IMR-90 (cell line): ENCODE measurements around the gene PLA2G2D.

Experiments used
- CHD1 ChIP-seq: IDR thresholded peaks from 2 replicates; pipeline ENCODE4 v1.6.1; 2012; ENCODE audit warnings: low read depth, low read length, improper control_type of control experiment
- FOS ChIP-seq: fragments of 150-350 bp; IDR thresholded peaks from 2 replicates; pipeline ENCODE4 v1.6.1; 2016; ENCODE audit warnings: low read depth, low read length
- MAFK ChIP-seq: IDR thresholded peaks from 2 replicates; pipeline ENCODE4 v1.6.1; 2012; ENCODE audit warnings: low read depth, low read length, improper control_type of control experiment
- POLR2A ChIP-seq: IDR thresholded peaks from 2 replicates; pipeline ENCODE4 v1.6.1; 2012; ENCODE audit warnings: mild to moderate bottlenecking, low read depth, low read length
- RCOR1 ChIP-seq: IDR thresholded peaks from 2 replicates; pipeline ENCODE4 v1.6.1; 2012; ENCODE audit warnings: mild to moderate bottlenecking, low read length, improper control_type of control experiment; ENCODE audit not compliant: insufficient replicate concordance
- RFX5 ChIP-seq: IDR thresholded peaks from 2 replicates; pipeline ENCODE4 v1.8.0; 2012; ENCODE audit warnings: low read depth, mild to moderate bottlenecking, low read length, moderate library complexity
- SMC3 ChIP-seq: fragments of 150-350 bp; IDR thresholded peaks from 2 replicates; pipeline ENCODE4 v1.6.1; 2016; ENCODE audit warnings: low read depth, mild to moderate bottlenecking, antibody characterized with exemption, low read length, moderate library complexity
- TF ChIP-seq, protein P1 (sequence below): fragments of 150-350 bp; IDR thresholded peaks from 2 replicates; pipeline ENCODE4 v1.6.1; 2017; ENCODE audit warnings: mild to moderate bottlenecking, antibody characterized with exemption, low read length, low read depth
- TF ChIP-seq, protein P2 (sequence below): conservative IDR thresholded peaks from 2 replicates; pipeline ENCODE4 v1.5.1; 2012; ENCODE audit warnings: mild to moderate bottlenecking, low read depth, low read length, improper control_type of control experiment

DNA sequence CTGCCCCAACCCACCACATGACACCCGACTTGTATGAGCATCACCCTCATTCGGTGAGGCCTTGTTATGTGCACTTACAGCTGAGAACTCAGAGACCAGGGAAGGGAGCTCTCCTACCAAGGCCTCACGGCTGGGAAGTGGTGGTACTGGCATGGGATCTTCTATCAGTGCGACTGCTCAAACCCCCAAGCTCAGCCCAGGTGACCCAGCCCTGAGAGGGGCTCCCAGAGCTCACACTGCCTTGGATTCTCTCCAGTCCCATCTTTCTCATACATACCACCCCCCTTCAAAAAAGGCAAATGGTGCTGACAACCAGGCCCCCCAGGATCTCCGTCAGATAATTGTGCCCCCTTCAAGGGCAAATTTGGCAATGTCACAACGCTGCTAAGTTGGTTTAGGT lies 19.0 kb upstream of the PLA2G2D start:
- TF ChIP-seq, protein P1, sequence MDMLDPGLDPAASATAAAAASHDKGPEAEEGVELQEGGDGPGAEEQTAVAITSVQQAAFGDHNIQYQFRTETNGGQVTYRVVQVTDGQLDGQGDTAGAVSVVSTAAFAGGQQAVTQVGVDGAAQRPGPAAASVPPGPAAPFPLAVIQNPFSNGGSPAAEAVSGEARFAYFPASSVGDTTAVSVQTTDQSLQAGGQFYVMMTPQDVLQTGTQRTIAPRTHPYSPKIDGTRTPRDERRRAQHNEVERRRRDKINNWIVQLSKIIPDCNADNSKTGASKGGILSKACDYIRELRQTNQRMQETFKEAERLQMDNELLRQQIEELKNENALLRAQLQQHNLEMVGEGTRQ = no peak
- TF ChIP-seq FOS = no peak
- TF ChIP-seq, protein P2, sequence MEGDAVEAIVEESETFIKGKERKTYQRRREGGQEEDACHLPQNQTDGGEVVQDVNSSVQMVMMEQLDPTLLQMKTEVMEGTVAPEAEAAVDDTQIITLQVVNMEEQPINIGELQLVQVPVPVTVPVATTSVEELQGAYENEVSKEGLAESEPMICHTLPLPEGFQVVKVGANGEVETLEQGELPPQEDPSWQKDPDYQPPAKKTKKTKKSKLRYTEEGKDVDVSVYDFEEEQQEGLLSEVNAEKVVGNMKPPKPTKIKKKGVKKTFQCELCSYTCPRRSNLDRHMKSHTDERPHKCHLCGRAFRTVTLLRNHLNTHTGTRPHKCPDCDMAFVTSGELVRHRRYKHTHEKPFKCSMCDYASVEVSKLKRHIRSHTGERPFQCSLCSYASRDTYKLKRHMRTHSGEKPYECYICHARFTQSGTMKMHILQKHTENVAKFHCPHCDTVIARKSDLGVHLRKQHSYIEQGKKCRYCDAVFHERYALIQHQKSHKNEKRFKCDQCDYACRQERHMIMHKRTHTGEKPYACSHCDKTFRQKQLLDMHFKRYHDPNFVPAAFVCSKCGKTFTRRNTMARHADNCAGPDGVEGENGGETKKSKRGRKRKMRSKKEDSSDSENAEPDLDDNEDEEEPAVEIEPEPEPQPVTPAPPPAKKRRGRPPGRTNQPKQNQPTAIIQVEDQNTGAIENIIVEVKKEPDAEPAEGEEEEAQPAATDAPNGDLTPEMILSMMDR = no peak
- TF ChIP-seq RFX5 = no peak
- TF ChIP-seq MAFK = no peak
- TF ChIP-seq SMC3 = no peak
- TF ChIP-seq POLR2A = no peak
- TF ChIP-seq CHD1 = no peak
- TF ChIP-seq RCOR1 = no peak
